GM19455 (cell line): Measurements from ENCODE around the gene MVB12B.
"Not testable (repeated sequence)": the region's sequence is repeated elsewhere in the genome, so short reads cannot be mapped to it uniquely, and the experiment has no call there.

Source experiments
- ATAC-seq: cut with Tn5 transposase; IDR thresholded peaks from one replicate; pipeline ENCODE4 v1.9.1; 2021; ENCODE audit not compliant: unreplicated experiment

Gene MVB12B

DNA sequence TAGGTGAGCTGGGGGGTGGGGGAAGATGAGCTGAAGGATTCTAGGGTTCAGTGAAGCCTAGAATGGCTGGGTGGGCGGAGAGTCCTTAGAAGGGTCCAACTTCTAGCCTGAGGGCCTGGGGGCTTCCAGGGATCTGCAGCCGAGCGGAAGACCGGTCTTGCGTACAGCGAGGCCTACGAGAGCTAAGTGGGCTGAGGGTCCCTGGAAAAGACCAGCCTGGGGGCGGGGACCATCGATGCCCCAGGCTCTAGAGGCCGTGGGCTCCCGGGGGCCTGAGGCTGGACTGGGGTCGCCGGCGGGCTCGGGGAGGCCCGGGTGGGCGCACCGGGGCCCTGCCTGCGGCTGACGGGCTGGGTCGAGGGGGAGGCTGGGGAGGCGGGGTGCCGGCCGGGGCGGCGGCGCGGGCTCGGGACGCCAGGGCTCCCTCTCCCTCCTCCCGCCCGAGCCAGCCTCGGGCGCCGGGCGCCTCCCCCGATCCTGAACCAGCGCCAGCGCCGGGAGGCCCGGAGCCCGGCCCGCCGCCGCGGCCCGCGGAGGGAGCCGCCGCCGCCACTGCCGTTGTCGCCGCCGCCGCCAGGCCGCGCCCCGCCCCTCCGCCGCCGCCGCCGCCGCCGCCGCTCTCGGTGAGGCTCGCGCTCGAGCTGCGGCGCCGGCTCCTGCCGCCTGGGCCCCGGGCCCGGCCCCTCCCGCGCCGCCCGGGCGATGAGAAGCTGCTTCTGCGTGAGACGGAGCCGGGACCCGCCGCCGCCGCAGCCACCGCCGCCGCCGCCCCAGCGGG is at the start of gene MVB12B:
MVB12B (plus strand) TSS at position 602 of the 778 bp plus-strand sequence; CDS start at position 703, 101 bp downstream.
- ATAC-seq = no peak

DNA sequence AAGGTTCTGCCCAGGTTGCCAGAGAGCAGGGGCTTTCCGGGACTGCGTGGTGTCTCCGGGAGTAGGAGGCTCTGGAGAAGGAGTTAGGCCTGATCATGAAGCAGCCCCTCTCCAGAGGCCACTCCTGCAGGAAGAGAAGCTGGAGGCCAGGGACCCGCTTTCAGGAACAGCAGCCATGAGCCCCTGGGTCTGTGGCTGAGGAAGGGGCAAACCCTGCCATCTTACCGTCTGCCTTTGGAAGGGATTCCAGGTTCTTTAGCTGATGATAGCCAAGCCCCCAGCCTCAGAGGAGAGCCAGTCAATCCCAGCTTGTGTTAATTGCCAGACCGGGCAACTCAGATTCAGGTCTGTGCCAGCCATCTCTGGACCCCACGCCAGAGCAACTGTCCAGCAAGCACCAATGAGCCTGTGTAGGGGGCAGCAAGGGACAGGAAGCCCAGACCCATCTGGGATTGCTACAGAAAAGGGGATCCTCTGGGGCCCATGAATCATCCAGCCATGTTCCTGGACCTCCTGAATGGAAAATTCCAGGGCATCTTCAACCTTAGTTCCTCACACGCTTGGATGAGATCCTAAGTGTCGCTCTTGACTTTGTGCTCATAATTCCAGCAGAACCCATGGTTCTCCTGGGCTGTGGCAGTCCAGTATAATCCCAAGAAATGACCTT is 42.7 kb upstream of the MVB12B start:
- no peak for ATAC-seq

DNA sequence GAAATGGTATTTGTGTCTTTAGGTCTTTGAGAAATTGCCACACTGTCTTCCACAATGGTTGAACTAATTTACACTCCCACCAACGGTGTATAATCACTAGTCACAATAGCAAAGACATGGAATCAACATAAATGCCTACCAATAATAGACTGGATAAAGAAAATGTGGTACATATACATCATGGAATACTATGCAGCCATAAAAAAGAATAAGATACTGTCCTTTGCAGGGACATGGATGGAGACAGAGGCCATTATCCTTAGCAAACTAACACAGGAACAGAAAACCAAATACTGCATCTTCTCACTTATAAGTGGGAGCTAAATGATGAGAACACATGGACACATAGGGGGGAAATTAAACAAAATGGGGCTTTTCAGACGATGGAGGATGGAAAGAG is 41.0 kb upstream of the MVB12B start:
- not testable (repeated sequence) for ATAC-seq

GRCh38 chr9:126287166-126287866 is 39.3 kb upstream of the MVB12B start:
- no peak for ATAC-seq

- ATAC-seq = no peak
Observed at GRCh38 chr9:126290871-126291270, 35.8 kb upstream of the MVB12B start.

DNA sequence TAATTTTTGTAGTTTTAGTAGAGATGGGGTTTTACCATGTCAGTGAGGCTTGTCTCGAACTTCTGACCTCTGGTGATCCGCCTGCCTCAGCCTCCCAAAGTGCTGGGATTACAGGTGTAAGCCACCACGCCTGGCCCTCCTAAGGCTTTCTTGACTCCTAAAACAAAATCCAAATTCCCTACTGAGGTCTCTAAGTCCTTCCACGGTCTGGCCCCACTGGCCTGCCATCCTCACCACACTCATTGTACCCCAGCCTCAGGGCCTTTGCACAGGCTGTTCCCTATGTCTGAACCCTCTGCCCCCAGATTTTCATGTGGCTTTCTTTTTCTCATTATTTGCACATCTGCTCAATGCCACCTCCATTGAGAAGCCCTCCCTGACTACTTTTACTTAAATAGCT is 34.7 kb upstream of the MVB12B start:
- ATAC-seq = no peak

DNA sequence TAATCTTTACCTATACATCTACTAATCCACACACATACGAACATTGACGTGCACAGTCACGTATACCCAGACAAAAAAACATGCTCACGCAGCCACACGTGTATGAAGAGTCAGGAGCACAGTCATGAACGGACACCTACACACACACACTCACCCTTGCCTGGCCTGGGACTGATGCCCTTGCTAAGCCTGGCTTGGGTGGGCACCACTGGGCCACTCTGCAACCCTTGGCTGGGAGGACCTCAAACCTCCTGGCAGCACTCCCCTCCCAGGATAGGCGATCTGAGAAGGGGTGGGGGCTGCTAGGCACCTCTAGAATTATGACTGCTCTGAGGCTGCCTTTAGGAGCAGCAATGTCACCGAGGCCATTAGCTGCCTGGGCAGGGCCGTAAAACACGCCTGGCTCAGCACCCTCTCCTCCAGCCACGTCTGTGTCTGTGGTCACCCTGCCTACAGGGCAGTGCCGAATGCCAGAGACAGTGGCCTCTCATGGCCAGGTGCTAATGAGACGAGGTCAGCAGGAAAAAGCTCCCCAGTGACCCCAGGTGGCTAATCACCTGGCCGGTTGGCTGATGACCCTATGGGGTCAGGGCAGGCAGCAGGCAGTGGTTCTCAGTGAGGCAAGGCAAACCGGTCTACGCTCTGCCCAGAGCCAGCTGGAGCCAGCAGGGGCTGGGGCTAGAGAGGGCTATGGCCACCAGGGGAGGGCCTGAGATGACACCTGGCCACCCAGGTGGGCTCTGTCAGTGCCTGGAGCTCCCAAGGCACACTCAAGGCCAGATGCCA is 33.7 kb upstream of the MVB12B start:
- no peak for ATAC-seq

GRCh38 chr9:126293522-126293889 is 33.1 kb upstream of the MVB12B start:
- no peak for ATAC-seq

- ATAC-seq = no peak
Observed at GRCh38 chr9:126294331-126295081, 32.1 kb upstream of the MVB12B start.

DNA sequence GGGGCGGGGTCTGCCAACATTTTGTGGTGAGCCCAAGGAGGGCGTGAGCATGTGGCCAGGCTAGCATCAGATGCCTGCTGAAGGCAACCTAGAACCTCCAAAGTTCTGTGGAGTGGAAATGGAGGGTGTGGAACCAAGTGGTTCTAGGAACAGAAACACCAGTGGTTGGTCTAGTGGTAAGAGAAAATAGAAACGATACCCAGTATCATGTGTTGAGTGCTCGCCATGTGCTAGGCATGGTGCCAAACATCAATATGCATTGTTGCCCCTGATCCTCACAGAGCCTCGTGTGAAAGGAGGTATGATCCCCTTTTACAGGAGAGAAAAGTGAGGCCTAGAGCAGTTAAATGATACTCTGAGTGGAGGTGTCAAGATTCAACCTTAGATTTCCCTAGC is 31.5 kb upstream of the MVB12B start:
- no peak for ATAC-seq

DNA sequence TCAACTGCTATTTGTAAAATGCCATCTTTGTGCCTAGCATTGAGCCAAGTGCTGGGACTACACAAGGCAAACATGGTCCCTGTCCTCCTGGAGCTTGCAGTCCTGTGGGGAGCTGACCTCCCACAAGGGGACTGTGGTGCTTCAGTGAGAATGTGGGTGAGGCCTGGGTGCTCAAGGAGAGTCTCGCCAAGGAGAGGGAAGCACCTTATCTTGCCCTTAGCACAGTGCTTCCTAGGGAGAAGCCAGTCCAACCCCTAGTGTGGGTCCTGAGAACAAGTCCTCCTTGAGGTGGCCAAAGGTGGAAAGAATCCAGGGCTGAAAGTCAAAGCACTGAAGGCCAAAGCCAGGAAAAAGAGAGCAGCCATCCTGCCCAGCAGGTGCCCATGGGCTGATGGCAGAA is 31.1 kb upstream of the MVB12B start:
- ATAC-seq = no peak

DNA sequence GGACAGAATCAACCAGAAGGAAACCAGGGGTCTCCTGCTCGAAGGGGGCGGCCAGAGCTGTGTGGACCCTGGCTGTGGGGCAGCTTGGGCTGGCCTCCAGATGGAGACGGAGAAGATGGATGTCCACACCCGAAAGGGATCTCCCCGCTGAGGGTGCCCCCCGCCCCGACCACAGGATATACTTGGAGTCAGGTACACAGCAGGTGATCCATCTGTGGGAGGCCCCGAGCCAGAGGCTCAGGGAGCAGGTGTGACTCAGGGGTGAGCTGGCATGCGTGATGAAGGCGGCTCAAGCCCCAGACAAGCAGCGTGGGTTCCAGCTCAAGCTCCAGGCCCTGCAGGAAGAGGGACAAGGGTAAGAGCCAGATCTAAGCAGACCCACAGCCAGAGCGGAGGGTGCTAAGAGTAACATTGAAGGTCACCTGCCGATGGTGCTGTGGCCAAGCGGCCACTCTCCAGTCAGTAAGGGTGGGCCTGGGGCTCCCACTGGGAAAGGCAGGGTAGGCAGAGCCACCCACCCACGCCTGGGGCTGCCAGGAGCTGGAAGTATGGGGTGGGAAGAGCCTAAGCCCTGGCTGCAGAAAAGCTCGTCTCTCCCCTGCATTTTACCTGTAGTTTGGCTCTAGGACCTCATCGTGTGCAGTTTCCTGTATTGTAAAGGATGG is 30.6 kb upstream of the MVB12B start:
- ATAC-seq = no peak

DNA sequence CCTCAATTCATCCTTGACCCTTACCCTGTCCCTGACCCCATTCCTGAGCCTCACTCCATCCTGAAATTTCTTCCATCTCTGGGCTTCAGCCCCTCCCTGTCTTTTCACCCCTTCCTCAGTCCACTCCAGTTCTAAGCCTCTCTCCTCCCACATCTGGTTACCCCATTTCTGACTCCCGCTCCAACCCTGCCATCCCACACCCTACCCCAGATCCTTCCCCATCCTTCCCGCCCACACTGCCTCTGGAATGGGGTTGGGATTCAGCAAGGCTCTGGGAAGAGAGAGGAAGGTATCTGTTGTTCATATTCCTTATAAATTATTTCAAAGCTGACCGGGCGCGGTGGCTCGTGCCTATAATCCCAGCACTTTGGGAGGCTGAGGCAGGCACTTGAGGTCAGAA is 29.9 kb upstream of the MVB12B start:
- no peak for ATAC-seq

- no peak for ATAC-seq
Observed at GRCh38 chr9:126297661-126298060, 29.0 kb upstream of the MVB12B start.

GRCh38 chr9:126298063-126298801 is 28.4 kb upstream of the MVB12B start:
- no peak for ATAC-seq

DNA sequence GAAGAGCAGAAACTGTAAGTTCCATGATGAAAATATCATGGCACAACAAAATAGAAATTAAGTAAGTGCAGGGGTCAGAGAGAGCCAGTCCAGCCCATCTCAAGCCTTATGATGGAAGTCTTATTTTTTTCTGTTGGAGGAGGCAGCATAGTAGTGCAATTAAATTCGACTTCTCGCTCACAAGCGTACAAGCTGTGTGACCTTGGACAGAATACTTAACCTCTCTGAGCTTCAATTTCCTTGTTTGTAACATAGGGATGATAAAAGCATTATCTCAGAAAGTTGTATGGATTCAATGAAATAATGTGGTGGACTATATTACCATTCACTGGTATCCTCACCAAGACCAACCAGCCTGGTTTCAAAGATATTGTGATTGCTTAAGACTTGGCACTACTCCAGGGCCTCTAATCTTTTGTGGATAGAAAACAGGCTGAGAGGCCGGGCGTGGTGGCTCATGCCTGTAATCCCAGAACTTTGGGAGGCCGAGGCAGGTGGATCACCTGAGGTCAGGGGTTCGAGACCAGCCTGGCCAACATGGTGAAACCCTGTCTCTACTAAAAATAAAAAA is 26.8 kb upstream of the MVB12B start:
- ATAC-seq = no peak

DNA sequence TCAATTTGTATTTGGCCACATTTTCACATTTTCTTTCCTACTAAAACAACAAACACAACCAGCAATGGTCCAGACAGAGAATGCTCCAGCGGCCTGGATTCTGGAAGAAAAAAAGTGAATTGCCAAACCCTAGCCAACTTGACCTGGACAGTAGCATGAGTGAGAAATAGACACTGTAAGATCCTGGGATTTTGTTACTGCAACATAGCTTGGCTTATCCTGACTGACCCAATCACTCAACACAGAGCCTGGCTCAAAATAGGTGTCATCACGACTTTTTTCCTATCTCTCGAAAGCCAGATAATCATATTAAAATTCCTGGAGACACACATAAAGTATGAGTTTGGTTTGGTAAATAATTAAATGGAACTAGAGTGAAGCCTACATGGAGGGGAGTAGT is 25.4 kb upstream of the MVB12B start:
- no peak for ATAC-seq

DNA sequence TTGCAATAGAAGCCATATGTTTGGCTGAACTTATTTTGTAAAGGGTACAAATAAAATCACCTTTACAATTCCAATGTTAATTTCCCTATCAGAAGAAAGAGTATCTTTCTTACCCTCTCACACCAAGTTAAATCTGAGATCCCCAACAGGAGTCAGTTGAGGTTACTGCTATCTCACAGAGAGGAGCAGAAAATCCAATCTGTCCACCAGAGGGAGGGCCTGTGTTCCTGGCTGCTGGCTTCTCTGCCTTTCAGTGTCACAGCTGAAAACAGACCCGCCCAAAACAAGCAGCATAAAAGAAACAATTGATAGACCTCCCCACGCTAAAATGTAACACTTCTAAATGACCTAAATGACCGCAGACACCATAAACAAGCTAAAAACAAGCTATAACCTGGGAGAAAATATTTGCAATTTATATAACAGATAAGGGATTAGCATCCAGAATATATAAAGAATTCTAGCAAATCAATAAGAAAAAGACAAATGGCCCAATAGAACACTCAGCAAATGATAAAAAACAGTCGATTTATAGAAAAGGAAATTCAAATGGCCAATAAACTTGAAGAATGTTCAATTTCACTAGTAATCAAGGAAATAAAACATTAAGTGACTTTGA is 24.5 kb upstream of the MVB12B start:
- no peak for ATAC-seq

DNA sequence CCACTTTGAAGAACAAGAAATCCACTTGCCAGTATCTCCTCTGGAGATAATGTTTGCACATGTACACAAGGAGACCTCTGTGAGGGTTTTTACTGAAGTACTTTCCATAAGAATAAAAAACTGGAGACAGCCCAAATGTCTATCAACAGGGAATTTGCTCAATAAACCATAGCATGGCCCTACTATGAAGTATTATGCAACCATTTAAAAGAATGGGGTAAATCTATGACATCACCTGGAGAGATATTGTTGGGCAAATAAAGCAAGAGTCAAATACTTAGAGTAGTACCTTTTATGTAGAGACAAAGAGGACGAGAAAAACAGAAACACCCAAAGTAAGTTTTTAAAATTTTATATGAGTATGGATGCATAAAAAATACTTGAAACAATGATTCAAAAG is 23.9 kb upstream of the MVB12B start:
- no peak for ATAC-seq
